Psoas muscle (tissue), 8 donors: ENCODE measurements around the gene POLDIP3. TPM values are rescaled to one million over a fixed set of nuclear protein-coding genes. Genes with fewer than 3 reads are reported as not detected.

Source experiments
- ATAC-seq, 4 donors: fragments of 200-7000 bp; cut with Tn5 transposase; one replicate each; pipeline ENCODE4 v1.9.1; 2020; ENCODE audit warnings: moderate library complexity in 3 of 4, mild to moderate bottlenecking in 2 of 4
- DNase-seq, 2 donors: peaks; one replicate each; pipeline ENCODE4 v3.0.0-alpha.2; 2020
- H3K27ac ChIP-seq: fragments of 200-600 bp; one replicate; pipeline ENCODE4 v1.8.0; 2022
- H3K27me3 ChIP-seq, 3 donors: fragments of 200-600 bp in 1 of 3; one replicate each; pipeline versions ENCODE4 v1.6.1 to v1.8.0; 2013 to 2022; ENCODE audit warnings: low read length in 2 of 3, mild to moderate bottlenecking in 2 of 3, moderate library complexity in 1 of 3; ENCODE audit not compliant: insufficient read depth in 3 of 3
- H3K36me3 ChIP-seq, 2 donors: fragments of 200-600 bp in 1 of 2; one replicate each; pipeline versions ENCODE4 v1.6.1 to v1.8.0; 2013 to 2022; ENCODE audit warnings: low read depth in 1 of 2, mild to moderate bottlenecking in 1 of 2, moderate library complexity in 1 of 2; ENCODE audit not compliant: insufficient read depth in 1 of 2
- H3K4me1 ChIP-seq: fragments of 200-600 bp; one replicate; pipeline ENCODE4 v1.8.0; 2022
- H3K4me3 ChIP-seq: fragments of 200-600 bp; one replicate; pipeline ENCODE4 v1.8.0; 2022; ENCODE audit warnings: mild to moderate bottlenecking
- H3K9me3 ChIP-seq: fragments of 200-600 bp; one replicate; pipeline ENCODE4 v1.8.0; 2022
- WGBS, 3 donors: extraction: QIAGEN DNeasy Blood & Tissue Kit; methylation state at CpG; one replicate each; pipeline versions ENCODE4 v1.1.6 to v1.1.7; 2013; 5-methylcytosine and 5-hydroxymethylcytosine counted together
- intact Hi-C, 2 donors: fragments of 100-400 bp; cut with DNase I; formaldehyde crosslinking; loops; one replicate each; pipeline versions ENCODE4 v1.11.0 to v1.14.2; 2022
- polyA plus RNA-seq, 3 donors: library from polyadenylated mRNA; stranded (reverse); fragments of 200-250 nt; gene quantifications; one replicate each; pipeline ENCODE4 v1.2.3, GENCODE V29; 2013
- total RNA-seq, 4 donors: library from RNA; stranded (reverse); fragmentation: NEBNext Ultra II Directional in 2 of 4; extraction: Animal tissue kit (Norgen Biotek cat#: 25700) in 2 of 4; gene quantifications; one replicate each; pipeline versions ENCODE4 v1.2.1 to v1.2.4, GENCODE V29; 2021 to 2023
- TF ChIP-seq, protein P1 (sequence below): fragments of 200-600 bp; IDR thresholded peaks from one replicate; pipeline ENCODE4 v1.8.0; 2022; ENCODE audit warnings: antibody characterized with exemption
- donor health status: healthy with polysubstance abuse.
- donor health status: DM: no; HTN: no; CAD: no; lungs with moderate emphysema.
- donor health status: Bipolar disorder and iron deficiency.
- donor health status: healthy.
- donor health status: DM: yes; HTN: yes; CAD: no.
- donor health status: DM: no; HTN: no; CAD: no.
- donor health status: DM: no; HTN: no; CAD: no.
- donor health status: DM: yes; HTN: yes; CAD: no.

POLDIP3 gene
- total and polyA plus RNA-seq, 7 donors: 25.0 to 47.1 (median 32.6) TPM

DNA sequence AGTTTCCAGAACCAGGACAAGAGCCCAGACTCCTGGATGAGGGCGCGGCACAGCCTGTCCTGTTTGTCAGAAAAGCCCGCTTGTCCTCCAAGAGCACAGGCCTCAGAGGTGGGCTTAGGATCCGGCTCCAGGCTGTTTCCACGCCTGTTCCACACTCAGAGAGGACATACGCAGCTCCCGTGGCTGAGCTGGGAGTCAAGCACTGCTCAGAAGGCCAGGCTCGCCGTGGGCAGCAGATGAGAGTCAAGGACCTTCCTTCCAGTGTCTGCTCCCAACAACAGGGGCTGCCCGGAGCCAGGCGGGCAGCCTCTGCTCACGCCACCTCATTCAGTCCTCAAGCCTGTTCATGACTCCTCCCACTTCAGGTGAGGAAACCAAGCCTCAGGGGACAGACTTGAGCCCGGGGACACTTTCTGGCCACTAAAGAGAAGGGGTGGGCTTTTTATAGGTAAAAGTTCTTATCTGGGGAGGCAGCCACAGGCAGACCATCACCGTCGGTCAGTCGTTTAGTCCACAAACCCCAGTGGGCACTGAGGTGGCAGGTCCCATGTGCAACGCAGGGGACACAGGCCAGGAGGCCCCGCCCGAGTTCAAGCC, 30.8 kb upstream of the POLDIP3 start:
- TF ChIP-seq, protein P1, sequence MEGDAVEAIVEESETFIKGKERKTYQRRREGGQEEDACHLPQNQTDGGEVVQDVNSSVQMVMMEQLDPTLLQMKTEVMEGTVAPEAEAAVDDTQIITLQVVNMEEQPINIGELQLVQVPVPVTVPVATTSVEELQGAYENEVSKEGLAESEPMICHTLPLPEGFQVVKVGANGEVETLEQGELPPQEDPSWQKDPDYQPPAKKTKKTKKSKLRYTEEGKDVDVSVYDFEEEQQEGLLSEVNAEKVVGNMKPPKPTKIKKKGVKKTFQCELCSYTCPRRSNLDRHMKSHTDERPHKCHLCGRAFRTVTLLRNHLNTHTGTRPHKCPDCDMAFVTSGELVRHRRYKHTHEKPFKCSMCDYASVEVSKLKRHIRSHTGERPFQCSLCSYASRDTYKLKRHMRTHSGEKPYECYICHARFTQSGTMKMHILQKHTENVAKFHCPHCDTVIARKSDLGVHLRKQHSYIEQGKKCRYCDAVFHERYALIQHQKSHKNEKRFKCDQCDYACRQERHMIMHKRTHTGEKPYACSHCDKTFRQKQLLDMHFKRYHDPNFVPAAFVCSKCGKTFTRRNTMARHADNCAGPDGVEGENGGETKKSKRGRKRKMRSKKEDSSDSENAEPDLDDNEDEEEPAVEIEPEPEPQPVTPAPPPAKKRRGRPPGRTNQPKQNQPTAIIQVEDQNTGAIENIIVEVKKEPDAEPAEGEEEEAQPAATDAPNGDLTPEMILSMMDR: no peak
- ATAC-seq (peak in 3 of 4 donors; percentile 6 to 28 (median 9)), DNase-seq (peak in 1 of 2 donors; percentile 65)
- 27 to 37% (median 35%) methylated on average over 19 of the region's 19 CpGs for WGBS, 3 donors
- peak overlapping the region; percentile 67 for H3K4me3 ChIP-seq
- intact Hi-C loops: loop anchor here in 1 of 2 donors (5.0 kb wide), 1 partner anchor 52 kb away; no protein-coding TSS in a partner anchor
- H3K9me3 ChIP-seq: no peaks in the 10 kb centered on the region
- no peaks in the 10 kb centered on the region for H3K27me3 ChIP-seq
- H3K27ac ChIP-seq: peak overlapping the region; percentile 96
- H3K36me3 ChIP-seq: no peaks in the 10 kb centered on the region
- H3K4me1 ChIP-seq: peaks cover 61% of the 10 kb centered on the region

- intact Hi-C loops: loop anchor here in 1 of 2 donors (5.0 kb wide), 1 partner anchor 53 kb away; no protein-coding TSS in a partner anchor
- Histone ChIP-seq H3K4me3 (peak overlapping the region; percentile 67), H3K36me3 (no peaks in the 10 kb centered on the region), H3K4me1 (peaks cover 61% of the 10 kb centered on the region), H3K27me3 (no peaks in the 10 kb centered on the region), H3K9me3 (no peaks in the 10 kb centered on the region), H3K27ac (peak overlapping the region; percentile 96)
- no peak for ATAC-seq
- TF ChIP-seq, protein P1: no peak
- WGBS, 3 donors: 16 to 25% (median 19%) methylated on average over 22 of the region's 22 CpGs
- peak; percentile 67 to 81 for DNase-seq
These were observed 30.0 kb upstream of the POLDIP3 start for GRCh38 chr22:42644422-42645340.

- DNase-seq: no peak
- WGBS, 3 donors: 82 to 91% (median 82%) methylated on average over 14 of the region's 14 CpGs
- Histone ChIP-seq H3K27ac (peak overlapping the region; percentile 96), H3K4me3 (peak overlapping the region; percentile 32), H3K27me3 (no peaks in the 10 kb centered on the region), H3K4me1 (peaks cover 68% of the 10 kb centered on the region), H3K36me3 (no peaks in the 10 kb centered on the region), H3K9me3 (no peaks in the 10 kb centered on the region)
- no peak for ATAC-seq
- intact Hi-C loops: no loop called here
- TF ChIP-seq, protein P1: no peak
These were observed 29.1 kb upstream of the POLDIP3 start for GRCh38 chr22:42643634-42644421.

GRCh38 chr22:42642806-42643633, 28.3 kb upstream of the POLDIP3 start:
- Histone ChIP-seq H3K27ac (peak overlapping the region; percentile 96), H3K9me3 (no peaks in the 10 kb centered on the region), H3K4me3 (no peak overlapping the region), H3K36me3 (no peaks in the 10 kb centered on the region), H3K27me3 (no peaks in the 10 kb centered on the region), H3K4me1 (peaks cover 66% of the 10 kb centered on the region)
- intact Hi-C loops: no loop called here
- DNase-seq (no peak), ATAC-seq (no peak)
- WGBS, 3 donors: 73 to 81% (median 79%) methylated on average over 12 of the region's 12 CpGs
- TF ChIP-seq, protein P1: no peak
